HG03469 (cell line): ENCODE results near the gene TTC33.

Experiments
- ATAC-seq: cut with Tn5 transposase; IDR thresholded peaks from one replicate; pipeline ENCODE4 v1.9.1; 2021; ENCODE audit warnings: mild to moderate bottlenecking, moderate library complexity, moderate number of reproducible peaks; ENCODE audit not compliant: unreplicated experiment

Gene TTC33

DNA sequence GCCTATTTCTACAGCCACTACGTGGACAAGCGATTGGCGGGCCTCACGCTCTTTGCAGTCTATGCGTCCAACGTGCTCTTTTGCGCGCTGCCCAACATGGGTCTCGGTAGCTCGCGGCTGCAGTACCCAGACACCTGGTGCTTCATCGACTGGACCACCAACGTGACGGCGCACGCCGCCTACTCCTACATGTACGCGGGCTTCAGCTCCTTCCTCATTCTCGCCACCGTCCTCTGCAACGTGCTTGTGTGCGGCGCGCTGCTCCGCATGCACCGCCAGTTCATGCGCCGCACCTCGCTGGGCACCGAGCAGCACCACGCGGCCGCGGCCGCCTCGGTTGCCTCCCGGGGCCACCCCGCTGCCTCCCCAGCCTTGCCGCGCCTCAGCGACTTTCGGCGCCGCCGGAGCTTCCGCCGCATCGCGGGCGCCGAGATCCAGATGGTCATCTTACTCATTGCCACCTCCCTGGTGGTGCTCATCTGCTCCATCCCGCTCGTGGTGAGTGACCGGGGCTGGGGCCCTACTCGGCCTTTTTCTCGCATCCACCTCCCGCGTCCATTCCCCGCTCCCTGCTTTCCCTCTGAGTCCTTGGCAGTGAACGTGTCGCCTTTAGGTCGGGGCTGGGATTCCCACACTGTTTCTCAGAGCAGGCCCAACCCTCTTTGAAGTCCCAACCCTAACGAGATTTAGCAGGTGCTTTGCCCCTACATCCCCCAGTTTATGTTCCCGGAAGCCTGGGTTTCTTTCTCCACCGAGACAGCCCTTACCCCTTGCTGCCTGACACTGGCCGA lies 74.2 kb downstream of the TTC33 start:
- ATAC-seq, result no peak

DNA sequence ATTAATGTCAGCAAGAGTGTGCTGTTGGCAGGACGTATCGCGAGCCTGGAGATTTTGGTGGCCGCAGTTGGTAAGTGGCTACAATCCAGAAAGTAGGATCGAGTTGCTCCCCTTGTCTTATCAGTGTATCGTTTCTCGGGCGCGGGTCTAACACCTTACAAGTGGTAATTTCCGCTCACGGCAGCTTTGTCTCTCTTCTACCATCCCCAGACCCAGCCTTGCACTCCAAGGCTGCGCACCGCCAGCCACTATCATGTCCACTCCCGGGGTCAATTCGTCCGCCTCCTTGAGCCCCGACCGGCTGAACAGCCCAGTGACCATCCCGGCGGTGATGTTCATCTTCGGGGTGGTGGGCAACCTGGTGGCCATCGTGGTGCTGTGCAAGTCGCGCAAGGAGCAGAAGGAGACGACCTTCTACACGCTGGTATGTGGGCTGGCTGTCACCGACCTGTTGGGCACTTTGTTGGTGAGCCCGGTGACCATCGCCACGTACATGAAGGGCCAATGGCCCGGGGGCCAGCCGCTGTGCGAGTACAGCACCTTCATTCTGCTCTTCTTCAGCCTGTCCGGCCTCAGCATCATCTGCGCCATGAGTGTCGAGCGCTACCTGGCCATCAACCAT lies 74.9 kb downstream of the TTC33 start:
- no peak for ATAC-seq

- peak; percentile 16 for ATAC-seq
These were observed 75.7 kb downstream of the TTC33 start, which contains the start of gene PTGER4 for GRCh38 chr5:40679913-40680681. Gene PTGER4 (plus strand): TSS chr5:40679915. CDS start chr5:40680994, 1,079 bp downstream.

DNA sequence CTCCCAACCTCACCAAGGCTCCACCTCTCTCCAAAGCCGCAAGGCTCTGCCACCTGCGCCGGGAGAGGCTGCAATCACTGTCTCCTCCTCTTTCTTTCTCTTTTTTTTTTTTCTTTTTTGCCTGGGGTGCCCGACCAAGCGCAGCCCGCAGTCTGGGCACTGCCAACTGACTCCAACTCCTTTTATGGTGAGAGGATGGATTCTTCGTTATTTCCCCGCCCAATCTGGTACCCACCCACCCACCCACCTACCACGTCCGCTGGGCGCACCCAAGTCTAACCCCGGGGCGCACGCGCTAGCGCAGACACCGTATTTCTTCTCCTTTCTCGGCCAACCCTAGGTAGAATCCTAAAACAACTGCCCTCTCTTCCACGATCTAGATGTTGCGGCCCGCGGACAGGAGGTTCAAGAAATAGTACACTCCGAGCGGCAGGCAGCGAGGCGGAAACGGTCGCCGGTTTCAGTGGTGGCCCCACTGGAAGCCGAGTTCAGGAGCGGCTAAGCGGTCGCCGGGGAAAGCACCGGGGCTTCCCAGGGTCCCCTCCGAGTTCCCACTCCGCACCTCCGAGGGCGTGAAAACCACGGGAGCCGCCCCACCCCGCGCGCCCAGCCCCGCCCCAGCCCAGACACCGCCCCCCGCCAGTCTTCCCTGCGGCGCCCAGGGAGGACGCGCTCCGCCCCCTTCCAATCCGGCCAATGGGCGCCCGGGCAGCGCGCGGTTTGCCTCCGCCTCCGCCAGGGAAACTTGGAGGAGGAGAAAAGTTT lies 76.4 kb downstream of the TTC33 start:
- ATAC-seq, result peak; percentile 47

GRCh38 chr5:40678460-40679147 lies 77.2 kb downstream of the TTC33 start:
- ATAC-seq, result no peak

DNA sequence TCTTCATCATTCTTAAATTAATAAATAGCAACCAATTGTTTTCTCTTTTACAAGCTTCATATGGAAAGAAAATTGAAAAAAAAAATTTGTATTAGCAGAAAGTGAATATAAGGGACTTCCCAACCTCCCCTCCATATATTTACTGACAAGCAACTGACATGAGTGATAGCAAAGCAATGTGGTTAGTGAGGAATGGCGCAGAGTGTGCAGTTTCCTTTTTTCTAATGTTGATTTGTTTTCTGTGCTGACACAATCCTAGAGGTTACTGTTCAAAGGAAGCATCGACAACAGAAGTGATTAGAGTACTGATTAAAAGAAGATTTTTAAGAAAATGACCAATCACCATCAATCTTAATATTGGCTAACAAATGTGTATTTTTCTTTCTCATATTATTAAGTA lies 77.7 kb downstream of the TTC33 start:
- no peak for ATAC-seq

- no peak for ATAC-seq
These were observed 78.3 kb downstream of the TTC33 start for GRCh38 chr5:40677456-40677855.

- no peak for ATAC-seq
These were observed 79.0 kb downstream of the TTC33 start for GRCh38 chr5:40676613-40677343.

DNA sequence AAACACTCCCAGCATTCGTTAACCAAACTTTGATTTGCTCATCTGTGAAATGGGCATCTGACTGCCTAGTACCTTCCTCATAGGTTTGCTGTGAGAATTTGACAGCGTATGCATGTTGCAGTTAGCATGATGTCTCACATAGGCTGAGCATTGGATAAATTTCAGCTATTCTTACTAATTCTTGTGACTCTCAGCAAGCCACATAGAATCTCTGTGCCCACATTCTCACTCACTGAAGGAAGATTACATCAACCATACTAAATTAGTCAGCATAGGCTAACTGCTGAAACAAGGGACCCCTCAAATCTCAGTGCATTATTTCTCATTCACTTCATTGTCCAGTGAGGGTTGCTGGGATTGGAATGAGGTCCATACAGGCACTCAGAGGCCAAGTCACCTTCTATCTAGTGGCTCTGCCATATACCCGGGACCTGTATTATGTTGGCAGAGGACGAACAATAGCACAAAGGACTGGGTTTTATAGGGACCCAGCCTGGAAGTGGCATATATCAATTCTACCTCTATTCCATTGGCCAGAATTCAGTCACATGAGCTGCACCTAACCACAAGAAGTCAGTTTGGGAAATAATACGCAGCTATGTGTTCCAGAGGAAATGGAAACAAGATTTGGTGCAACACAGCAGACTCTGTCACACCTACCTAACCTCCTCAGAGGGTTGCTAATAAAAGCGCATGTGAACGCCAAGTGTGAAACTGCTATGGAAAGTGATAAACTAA lies 80.2 kb downstream of the TTC33 start:
- ATAC-seq, result no peak

DNA sequence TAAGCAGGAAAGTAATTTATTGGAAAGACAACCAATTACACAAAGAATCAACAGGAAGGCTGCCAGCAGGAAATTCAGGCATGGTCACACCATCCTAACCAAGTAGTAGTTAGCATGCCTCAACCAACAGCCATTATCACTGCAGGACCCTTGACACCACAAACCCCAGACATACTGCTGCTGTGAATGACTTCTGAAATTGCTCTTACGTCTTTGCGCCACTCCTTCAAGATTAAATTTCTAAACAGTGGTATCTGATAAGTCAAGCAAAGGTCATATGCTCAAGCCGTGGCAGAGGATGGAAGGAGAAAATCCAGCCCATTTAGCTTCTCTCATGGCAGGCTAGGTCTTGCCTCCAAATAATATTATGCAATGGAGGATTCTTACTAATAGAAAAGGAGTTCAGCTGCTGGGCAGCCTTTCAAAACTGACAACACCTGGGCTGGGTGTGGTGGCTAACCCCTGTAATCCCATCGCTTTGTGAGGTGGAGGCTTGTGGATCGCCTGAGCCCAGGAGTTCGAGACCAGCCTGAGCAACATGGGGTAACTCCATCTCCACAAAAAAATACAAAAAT lies 81.0 kb downstream of the TTC33 start:
- ATAC-seq, result no peak

GRCh38 chr5:40672425-40672824 lies 83.3 kb downstream of the TTC33 start:
- ATAC-seq, result no peak

GRCh38 chr5:40669606-40670390 lies 86.0 kb downstream of the TTC33 start:
- ATAC-seq, result no peak

- ATAC-seq, result no peak
These were observed 88.5 kb downstream of the TTC33 start for GRCh38 chr5:40667161-40667663.

GRCh38 chr5:40666657-40667056 lies 89.1 kb downstream of the TTC33 start:
- no peak for ATAC-seq

DNA sequence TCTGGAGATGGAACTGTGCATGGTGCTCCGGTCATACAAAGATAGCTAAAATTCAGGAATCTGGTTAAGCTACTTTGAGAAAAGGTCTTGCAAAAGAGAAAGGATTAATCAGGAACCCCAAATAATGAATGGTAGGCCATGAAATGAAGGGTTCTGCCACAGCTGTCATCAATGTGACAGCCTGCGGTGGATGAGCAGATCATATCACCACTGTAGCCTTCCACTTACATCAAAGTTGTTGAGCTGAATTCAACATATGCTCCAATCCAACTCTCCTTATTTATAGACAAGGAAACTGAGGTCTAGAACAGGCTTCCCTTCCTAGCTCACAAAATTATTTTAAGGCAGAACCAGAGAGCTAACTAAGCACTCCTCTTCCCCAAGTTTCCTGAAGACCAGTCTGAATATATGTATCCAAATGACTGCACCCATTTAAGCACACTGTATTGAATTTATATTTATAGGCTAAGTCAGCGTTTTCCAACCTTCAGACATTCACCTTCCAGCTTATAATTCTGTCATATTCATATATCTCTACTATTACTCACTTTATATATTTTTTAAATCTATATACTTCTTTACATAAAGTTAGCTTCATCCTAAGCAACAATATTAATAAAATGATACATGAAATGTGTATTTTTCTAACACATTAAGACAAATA lies 90.0 kb downstream of the TTC33 start:
- ATAC-seq, result no peak

DNA sequence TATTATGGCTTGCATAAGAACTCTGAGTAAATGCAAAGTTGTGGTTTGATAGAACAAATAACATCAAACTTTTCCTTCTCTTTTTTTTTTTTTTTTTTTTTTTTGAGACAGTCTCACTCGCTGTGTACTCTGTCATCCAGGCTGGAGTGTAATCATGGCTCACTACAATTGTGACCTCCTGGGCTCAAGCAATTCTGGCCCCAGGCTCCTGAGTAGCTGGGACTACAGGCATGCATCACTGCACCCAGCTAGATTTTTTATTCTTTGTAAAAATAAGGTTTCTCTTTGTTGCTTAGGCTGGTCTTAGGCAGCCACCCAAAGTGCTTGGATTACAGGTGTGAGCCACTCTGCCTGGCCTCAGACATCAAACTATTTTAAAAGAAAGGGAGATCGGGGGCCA lies 95.0 kb downstream of the TTC33 start:
- no peak for ATAC-seq

DNA sequence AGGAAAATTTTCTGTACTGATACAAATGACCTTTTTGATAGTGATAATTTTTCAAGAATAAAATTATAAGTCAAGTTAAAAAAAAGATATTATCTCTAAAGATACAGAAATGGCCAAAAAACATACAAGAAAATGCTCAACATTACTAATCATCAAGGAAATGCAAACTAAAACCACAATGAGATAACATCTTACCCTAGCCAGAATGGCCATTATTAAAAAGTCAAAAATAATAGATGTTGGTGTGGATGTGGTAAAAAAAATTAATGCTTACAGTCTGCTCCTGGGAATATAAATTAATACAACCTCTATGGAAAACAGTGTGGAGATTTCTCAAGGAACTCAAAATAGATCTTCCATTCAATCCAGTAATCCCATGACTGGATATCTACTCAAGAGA lies 99.0 kb downstream of the TTC33 start:
- no peak for ATAC-seq
